GM18858 (cell line): ENCODE results near the gene CRP.
"Not testable (repeated sequence)": the region's sequence is repeated elsewhere in the genome, so short reads cannot be mapped to it uniquely, and the experiment has no call there.

ENCODE experiments used
- ATAC-seq: cut with Tn5 transposase; IDR thresholded peaks from one replicate; pipeline ENCODE4 v1.9.1; 2021; ENCODE audit not compliant: unreplicated experiment

The CRP gene, protein sequence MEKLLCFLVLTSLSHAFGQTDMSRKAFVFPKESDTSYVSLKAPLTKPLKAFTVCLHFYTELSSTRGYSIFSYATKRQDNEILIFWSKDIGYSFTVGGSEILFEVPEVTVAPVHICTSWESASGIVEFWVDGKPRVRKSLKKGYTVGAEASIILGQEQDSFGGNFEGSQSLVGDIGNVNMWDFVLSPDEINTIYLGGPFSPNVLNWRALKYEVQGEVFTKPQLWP

DNA sequence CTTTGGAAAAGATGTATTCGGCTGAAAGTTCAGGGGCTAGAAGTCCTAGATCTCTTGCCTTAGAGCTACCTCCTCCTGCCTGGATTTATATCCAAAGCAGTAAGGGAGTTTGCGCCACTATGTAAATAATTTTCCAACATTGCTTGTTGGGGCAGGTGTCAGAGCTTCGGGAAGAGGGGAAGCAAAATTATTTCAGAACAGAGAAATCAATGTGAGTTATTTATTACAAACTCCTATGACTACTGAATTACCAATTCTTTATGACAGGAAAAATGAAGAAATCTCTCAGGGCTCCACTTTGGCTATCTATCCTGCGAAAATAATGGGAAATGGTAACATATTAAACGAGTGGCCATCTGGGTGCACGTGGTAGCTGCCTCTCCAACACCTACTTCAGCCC is at the start of gene CRP:
CRP (minus strand) TSS at position 61 of the 400 bp plus-strand sequence. CDS start 104 bp downstream, outside the sequence.
- no peak for ATAC-seq

DNA sequence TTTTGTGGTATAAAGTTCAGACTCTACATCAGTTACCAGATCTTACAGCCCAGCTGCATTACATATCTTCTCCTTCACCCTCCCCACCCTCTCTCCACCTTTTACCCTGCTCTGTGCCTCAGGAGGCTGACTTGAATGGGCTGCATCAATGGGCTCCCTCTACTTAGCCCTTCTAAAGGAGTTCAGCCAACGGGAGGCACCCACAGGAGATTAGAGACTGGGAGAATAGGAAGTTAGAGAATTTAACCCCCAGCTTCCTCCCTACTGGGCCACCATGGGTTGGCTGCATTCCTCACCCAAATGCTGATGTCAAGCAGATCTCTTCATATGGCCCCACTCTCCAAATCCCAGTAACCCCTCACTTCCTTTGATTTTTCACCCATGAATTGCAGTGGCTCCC is 49.3 kb upstream of the CRP start:
- no peak for ATAC-seq

DNA sequence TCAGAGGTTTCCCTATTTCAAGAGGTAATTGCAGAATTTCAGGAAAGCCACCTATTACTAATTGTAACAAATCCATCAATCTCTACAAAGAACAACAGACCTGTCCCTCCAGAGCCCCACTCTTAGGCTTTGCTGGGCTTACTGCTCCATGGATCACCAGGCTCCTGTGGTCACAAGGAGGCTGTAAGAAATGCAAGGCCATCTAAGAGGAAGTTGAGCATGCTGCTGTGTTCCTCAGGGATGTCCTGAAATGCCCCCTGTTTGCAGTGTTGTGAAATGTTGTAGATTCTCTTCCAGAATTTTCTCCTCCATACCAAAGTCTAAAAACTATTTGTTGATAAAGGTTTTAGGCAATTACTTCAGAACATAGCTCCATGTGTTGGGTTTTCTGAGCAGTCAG is 42.0 kb upstream of the CRP start:
- ATAC-seq = no peak

DNA sequence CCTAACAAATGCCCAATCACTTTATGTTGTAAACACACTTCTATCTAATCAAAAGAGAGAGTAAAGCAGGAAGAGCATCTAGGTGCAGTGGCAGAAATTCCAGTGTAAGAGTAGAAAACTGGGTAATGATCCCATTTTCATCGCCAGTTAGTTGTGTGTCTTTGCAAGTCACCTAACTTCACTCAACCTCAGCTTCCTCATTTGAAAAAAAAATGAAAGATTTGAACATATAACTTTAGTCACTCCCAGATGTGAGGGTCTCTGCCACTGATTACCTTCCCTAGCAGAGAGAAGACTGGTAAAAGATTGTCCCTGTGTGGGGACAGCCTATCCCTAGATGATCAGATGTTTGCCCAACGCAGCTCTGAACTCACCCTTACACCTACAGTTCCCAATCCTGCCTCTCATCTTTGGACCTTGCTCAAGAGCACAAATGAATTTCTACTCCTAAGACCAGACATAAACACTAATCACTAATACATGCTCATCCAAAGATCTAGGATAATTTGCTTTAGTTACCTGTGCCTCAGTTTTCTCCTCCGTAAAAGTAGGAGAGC is 41.1 kb upstream of the CRP start:
- ATAC-seq = no peak

DNA sequence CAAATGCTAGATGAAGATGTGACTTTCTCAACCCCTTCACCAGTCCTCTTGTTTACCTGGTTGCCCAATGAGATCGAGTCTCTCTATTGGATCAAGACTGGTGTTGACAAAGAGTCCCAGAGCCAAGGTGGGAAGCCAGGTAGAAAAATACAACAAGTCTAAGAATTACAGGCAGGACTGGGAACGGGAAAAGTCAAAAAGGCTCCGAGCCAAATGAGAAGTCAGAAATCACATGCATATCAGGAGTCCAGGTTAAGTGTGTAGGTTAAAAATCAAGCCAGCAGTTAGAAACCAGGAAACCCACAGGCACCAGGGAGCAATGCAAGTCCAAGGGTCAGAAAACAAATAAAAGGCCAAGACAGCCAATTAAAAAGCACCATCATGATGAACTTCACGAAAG is 39.0 kb upstream of the CRP start:
- no peak for ATAC-seq

DNA sequence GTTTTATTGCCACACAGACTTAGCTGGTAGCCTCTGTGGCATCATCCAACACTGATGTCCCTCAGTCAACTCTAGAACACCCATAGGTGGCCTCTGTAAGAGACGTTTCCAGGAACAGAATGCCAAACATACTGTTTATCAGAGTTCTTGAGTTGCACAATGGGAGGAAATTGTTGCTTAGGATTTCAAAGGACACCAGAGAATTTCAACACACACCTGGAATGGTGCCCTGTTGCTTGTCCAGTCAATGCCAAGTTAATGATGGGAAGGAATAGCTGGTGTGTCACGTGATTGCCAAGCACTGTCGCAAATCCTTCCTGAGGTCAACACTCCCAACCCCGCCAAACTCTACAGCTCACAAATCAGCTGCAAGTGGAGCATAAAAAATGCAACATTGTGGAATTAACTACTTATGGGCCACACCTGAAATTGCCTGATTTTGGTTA is 37.8 kb upstream of the CRP start:
- ATAC-seq = no peak

DNA sequence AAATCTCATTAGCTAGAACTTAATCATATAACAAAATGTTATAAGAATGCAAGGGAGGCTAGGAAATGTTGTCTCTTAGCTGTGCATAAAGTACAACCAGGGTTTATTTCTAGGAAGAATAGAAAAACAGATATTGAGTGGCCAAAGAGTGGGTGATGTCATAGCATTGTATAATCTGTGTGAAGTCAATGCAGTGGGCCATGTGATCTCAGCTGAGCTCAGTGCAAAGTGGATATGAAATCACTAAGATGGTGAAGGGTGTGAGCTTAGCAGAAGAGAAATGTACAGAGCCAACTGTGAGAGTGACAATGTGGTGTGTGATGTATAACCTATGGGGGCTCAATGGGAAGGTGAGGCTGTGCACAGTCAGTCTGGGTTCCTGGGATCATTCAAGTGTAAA is 36.6 kb upstream of the CRP start:
- no peak for ATAC-seq

DNA sequence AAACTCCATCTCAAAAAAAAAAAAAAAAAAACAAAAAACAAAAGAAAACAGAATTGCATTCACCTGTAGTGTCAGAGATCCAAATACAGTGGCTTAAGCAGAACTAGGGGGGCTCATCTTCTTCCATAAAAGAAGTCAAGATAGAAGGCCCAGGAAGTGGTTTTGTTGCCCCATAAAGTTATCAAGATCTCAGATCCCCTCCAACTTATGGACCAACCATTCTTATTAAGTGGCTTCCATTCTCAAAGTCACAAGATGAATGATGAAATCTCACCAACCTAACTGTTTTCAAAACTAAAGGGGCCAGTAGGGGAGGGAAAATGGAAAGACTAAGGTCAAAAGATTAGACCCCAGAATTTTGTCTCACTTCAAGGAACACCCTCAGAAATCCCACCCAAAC is 36.2 kb upstream of the CRP start:
- ATAC-seq = no peak

DNA sequence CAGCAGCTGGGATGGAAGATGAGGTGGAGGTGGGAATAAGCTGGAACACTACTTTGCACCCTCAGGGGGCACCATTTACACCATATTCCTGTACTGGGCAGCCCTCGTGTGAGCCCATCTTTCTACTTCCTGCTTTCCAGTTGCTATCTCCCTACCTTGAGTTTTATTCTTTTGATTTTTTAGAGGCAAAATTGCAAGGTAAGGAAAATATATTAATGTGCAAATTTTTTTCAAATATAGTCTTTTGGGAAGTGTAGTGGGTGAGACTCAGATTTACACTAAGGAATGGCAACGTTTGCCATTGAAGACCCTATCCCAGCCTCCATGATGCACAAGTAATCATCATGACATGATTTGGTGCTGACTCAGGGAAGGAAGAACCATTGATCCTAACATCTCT is 35.2 kb upstream of the CRP start:
- ATAC-seq = no peak

DNA sequence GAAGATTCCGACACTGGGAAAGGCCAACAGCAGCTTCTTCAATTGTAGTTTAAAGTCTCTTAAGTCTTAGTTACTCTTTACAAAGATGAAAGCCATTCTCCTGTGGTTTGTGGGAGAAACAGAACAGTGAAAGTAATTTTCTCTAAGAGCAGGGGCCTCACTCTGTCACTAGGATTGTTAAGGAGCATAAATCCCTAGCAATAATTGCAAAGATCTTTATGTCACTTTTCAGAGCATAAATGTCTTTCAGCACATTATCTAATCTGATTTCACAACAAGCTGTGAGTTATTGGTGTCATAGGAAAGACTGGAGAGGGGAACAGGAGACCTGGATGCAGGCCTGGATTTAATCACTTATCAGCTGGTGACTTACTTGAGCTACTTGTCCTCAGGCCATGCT is 34.0 kb upstream of the CRP start:
- no peak for ATAC-seq

DNA sequence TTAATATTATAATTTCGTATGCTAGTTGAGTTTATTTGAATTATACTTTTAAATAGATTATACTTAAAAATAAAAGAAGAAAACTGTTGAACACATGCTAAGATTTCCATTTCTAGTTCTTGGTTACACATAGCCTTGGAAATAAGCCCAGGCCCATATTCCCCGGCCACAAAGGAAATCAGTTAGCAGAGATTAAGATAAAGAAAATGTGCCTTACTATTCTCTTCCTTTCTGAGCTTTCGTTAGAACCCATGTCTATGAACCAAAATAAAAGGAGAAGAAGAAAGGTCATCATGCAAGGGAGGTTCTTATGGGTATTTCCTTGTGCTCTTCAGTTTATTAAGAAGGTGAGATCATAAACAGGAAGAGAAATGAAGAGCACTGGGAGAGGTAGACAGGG is 32.3 kb upstream of the CRP start:
- ATAC-seq = no peak

DNA sequence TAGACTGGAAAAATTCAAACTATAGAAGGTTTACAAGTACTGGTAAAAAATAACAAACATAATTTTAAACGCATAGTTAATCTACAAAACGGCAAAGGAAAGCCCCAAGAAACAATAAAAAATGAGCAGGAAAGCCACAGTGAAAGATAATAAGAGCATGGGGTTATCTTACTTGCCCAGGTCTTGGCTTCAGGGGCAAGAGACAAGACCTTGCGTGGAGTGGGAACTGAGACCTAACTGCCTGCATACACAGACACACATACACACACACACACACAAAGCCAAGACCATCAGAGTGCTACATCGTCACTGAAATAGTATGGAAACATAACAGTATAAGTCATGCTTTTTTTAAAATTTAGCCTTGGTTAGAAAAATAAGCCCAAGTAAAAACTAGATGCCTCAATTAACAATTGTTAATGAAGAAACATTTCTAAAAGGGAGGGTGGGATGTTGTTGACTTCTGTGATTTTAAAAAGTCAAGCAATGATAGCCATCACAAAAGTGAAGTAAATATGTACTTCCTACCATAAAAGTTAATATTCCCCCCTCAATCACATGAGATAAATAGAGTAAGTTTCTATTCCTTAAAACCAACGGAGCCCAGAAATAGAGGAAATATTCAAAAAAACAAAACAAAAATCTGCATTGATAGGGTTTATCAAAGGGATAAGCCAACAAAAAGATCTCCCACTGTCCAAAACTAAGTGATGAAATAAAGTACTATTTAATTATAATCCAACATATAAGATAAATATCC is 29.4 kb upstream of the CRP start:
- no peak for ATAC-seq

DNA sequence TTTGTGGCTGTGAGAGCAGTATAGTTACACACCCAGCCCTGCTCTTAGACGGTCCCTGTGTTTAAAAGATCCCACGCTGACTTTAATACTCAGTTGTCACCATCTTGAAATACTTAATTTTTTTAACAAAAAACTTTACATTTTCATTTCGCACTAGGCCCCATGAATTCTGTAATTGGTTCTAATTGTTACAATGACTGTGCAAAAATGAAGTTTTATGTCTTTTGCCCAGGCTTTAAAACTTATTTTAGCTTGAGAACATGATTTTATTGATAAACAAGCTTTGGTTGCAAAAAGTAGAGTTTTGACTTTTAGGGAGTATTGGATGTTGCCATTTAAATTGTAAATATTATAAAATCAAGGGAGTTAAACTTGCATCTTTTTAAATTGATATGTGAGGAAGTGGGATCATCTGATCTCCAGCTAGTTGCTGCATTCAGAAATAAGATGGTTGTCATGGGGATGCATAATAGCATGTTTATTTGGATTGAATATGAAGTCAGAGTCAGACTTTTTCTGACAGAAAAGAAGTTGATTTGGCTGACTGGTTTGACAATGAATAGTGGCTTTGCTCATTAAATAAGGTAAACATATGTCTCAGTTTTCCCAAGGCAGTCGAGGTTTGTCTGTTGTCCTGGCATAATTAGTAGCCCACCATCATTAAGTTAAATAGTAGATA is 23.0 kb upstream of the CRP start:
- no peak for ATAC-seq

DNA sequence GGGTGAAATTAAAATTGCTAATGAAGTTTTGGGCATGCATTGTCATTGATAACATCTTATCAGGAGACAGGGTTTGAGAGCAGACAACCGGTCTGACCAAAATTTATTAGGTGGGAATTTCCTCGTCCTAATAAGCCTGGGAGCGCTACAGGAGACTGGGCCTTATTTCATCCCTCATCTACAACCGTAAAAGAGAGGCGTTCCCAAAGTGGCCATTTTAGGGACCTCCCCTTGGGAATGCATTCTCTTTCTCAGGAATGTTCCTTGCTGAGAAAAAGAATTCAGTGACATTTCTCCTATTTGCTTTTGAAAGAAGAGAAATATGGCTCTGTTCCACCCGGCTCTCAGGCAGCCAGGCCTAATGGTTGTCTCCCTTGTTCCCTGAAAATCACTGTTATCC is 8.8 kb upstream of the CRP start:
- ATAC-seq = not testable (repeated sequence)

DNA sequence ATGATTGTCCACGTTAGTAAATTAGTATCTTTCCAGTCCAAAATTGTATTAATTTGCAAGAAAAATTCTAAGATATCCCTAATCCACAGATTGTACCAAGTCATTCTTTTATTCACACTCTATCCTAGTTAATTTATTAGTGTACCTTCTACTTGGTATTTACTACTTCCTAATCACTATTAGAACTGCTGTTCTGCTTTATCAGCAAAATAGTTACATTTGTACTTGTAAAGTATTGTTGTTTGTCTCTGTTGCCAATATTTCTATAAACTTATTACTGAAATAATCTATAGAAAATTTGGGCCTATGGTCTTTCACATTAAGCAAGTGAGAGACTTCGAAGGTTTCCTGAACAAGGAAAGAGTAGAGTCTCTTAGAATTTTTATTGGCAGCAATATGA is 5.6 kb upstream of the CRP start:
- ATAC-seq = no peak

DNA sequence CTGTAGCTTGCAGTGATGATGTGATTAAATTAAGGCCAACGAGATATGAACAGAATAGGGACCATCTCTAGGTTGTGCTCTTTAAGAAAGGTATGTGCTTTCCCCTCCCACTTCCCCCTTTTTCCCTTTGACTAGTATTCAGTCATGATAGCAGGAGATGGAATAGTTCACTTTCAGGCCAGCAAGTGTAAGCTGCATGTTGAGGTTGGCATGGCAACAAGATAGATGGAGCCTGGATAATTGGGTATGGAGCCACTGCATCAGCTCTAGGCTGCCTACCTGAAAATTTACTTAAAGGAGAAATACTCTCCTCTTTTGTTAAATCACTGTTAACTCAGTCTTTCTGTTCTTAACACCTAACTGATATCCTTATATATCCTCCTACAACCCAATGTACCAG is 1.5 kb upstream of the CRP start:
- no peak for ATAC-seq

DNA sequence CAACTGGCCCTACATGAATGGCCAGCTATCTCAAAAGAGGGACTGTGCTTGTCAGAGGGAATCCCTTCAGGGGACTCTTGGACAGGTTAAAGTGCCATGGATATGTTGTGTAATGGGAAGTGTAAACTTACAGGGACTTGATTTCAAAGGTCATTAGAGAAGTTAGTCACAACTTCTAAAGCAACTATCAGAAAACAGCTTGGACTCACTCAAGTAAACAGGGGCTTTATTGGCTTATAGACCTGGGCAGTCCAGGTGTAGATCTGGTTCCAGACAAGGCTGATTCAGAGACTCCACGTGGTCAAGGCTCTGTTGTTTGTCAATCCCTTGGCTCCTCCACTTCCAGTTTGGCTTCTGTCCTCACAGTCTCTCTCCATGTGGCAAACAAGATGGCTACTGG is 2.3 kb downstream of the CRP start:
- ATAC-seq = no peak

DNA sequence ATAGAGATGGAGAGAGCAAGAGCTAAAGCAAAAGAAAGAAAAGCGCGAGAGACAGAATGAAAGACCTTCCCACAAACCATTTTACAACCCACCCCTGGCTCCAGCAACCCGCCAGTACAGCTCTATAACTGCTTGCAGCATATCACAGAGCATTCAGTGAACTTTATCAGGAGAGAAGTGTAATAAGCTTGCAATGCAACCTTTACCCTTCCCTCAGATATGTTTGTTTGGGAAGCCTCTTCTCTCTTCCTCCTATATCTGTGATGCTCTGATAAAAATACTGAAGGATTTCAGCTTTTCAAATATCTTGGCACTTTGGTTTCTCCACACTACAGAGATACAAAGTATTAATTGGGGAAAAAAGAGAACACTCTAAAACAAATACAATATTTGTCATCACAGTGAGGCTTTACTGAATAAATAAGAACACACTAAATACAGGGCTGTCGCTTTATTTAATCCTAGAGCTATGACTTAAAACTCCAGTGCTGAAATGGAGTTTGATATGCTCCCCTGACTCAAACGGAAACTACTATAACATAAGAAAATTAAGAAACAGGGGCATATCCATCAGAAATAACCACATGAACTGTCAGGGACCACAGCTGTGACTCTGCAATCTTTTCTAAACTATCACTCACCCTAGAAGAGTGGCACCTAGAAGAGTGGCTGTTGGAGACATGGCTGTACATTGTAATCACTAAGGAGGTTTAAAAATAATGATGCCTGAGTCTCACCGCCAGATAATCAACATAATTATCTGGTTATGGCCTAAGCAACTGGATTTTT is 6.7 kb downstream of the CRP start:
- no peak for ATAC-seq

DNA sequence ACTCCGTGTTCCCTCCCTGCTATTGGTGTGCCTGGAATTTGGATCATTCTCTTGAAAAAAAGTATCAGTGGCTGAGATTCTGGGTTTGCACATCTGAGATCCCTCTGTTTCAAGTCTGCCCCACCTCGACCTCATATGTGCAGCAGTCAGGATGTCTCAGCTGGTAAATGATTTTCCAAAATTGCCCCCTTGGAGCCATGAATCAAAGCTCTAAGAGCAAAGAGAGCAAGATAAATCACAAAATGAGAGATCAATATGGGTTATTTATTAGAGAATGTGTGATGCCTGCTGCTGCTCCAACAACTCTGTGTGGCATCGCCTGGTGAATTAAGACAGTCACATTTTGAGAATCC is 8.5 kb downstream of the CRP start:
- no peak for ATAC-seq

DNA sequence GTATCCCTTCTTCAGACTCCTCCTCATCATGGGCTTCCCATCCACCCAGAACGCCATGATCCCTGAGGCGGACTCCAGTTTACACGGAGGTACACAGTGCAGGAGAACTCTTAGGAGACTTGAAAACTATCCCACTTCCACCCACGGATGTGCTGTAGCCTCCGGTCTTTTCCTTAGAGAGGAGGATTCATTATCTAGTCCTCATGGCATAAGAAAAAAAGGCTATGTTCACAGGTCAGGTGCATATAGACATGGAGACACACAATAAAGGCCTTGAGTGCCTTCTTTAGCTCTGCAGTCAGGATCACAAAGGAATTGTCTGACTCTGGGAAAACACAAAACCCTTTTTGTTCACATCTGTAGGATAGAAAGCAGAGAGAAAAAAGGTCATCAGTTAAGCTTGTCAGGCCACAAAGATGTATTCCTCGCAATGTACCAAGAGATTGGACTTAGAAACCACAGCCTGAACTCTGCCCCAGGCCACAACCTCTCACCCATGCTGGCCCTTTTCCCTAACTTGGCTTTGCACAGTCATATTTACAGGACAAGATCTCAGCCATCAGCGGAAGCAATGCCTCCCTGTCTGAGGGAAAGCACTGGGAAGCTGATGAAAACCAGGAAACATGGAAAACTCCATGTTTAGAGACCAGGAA is 9.0 kb downstream of the CRP start:
- no peak for ATAC-seq

DNA sequence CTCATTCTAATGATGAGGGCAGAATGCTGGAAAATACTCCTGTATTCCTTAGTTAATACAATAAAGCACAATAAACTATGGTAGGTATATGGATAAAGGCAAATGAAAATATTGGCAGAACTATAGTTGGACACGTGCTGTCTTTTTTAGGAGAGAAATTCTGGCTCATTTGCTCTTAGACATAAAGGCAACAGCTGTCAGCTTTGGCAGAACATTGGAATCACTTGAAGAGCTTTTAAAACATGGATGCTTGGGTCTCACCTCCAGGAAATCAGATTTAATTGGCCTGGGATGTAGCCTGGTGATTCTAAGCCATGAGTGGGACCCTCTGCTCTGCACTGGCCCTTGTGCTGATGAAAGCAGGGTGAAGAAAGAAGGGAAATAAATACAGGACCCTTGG is 9.9 kb downstream of the CRP start:
- ATAC-seq = no peak
